Brain microvascular endothelial cell (primary cell): Measurements from ENCODE around the gene RNF133.
"Not testable (repeated sequence)": the region's sequence is repeated elsewhere in the genome, so short reads cannot be mapped to it uniquely, and the experiment has no call there.

Experiments
- DNase-seq: peaks from one replicate; pipeline ENCODE4 v3.0.0-alpha.2; 2020
- H3K27ac ChIP-seq: fragments of 250-450 bp; sonication (Bioruptor Pico); 2 replicates; pipeline ENCODE4 v1.5.1; 2020; ENCODE audit warnings: mild to moderate bottlenecking, moderate library complexity
- H3K27me3 ChIP-seq: fragments of 250-450 bp; sonication (Bioruptor Pico); replicated peaks from 2 replicates; pipeline ENCODE4 v1.5.1; 2020; ENCODE audit warnings: mild to moderate bottlenecking
- H3K36me3 ChIP-seq: fragments of 250-450 bp; sonication (Bioruptor Pico); replicated peaks from 2 replicates; pipeline ENCODE4 v1.5.1; 2020; ENCODE audit warnings: mild to moderate bottlenecking
- H3K4me3 ChIP-seq: 2 replicates; pipeline ENCODE4 v1.5.1; 2011; ENCODE audit warnings: low read depth, mild to moderate bottlenecking, control low read depth, low read length, moderate library complexity
- in situ Hi-C: cut with HindIII; loops from 2 replicates; pipeline ENCODE4 v1.10.0; 2017; ENCODE audit warnings: low sequenced_read_pairs, low pct_ligation_motif_present
- TF ChIP-seq, protein P1 (sequence below): IDR thresholded peaks from 2 replicates; pipeline ENCODE4 v1.5.1; 2011; ENCODE audit warnings: low read depth, mild to moderate bottlenecking, moderate library complexity, low read length, control low read depth, inconsistent platforms; ENCODE audit errors: missing control alignments

RNF133 gene

DNA sequence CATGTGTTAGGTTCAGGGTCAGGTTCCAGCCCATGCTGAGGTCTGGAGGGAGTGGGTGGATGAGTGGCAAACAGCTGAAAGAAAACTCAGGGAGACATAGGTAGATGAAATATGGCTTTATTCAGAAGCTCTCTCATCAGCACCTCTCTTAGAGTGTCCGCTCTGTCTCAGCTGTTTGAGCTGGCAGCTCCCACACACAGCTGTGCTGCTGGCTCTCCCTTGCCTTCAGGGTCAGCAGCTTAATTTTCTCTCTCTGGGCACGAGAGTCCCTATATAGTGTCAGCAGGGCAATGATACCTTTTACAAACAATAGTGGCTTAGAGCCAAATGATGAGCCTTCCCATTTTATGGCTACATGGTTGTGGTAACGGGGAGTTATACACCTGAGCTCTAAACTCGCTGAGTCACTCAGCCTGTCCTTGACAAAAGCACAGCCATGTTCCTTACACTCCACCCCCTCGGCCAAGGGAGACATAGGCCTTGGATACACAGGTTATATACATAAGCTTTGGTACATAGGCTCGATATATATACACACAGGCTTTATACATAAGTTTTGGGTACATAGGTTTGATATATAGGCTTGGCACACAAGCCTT, 10.4 kb downstream of the RNF133 start:
- Histone ChIP-seq H3K36me3 (no peaks in the 10 kb centered on the region), H3K4me3 (no peak overlapping the region), H3K27ac (no peak overlapping the region), H3K27me3 (no peaks in the 10 kb centered on the region)
- no peak for DNase-seq
- in situ Hi-C loops: no loop called here
- TF ChIP-seq, protein P1, sequence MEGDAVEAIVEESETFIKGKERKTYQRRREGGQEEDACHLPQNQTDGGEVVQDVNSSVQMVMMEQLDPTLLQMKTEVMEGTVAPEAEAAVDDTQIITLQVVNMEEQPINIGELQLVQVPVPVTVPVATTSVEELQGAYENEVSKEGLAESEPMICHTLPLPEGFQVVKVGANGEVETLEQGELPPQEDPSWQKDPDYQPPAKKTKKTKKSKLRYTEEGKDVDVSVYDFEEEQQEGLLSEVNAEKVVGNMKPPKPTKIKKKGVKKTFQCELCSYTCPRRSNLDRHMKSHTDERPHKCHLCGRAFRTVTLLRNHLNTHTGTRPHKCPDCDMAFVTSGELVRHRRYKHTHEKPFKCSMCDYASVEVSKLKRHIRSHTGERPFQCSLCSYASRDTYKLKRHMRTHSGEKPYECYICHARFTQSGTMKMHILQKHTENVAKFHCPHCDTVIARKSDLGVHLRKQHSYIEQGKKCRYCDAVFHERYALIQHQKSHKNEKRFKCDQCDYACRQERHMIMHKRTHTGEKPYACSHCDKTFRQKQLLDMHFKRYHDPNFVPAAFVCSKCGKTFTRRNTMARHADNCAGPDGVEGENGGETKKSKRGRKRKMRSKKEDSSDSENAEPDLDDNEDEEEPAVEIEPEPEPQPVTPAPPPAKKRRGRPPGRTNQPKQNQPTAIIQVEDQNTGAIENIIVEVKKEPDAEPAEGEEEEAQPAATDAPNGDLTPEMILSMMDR: no peak

DNA sequence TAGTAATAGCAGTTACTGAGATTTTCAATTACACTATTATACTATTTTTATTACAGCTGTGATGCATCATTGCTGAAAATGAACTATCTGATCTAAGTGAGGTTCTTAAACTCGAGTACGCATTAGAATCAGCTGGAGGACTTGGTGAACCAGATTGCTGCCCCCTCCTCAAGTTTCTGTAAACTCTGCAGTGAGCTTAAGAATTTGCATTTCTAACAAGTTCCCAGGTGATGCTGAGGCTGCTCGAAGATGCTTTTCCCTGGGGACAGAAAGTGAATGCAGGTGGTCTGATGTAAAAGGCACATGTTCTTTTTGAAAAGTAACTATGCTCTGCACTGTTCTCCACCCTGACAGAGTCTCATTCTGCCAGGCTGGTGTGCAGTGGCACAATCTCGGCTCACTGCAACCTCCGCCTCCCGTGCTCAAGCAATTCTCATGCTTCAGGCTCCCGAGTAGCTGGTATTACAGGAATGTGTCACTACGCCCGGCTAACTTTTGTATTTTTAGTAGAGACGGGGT, 12.5 kb downstream of the RNF133 start:
- H3K27ac ChIP-seq: no peak overlapping the region
- H3K36me3 ChIP-seq: no peaks in the 10 kb centered on the region
- no peaks in the 10 kb centered on the region for H3K27me3 ChIP-seq
- TF ChIP-seq, protein P1: no peak
- in situ Hi-C loops: no loop called here
- no peak overlapping the region for H3K4me3 ChIP-seq
- no peak for DNase-seq

DNA sequence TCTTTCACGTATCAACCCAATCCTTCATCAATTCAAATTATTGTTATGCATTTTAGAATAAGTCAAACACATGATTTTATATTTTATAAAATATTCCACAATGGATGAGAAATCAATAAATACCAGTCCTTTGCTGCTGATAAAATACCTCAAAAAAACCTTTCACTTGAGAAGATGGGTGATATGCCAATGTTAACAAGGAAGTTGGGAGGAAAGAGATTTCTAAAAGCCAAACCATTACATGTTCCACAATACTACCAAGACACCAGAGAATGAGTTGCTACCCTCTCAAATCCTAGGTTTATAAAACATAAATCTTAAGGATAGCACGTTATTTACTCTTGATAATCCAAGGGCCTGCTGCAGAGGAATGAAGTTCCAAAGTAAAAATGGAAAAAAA, 14.4 kb downstream of the RNF133 start:
- TF ChIP-seq, protein P1: no peak

DNA sequence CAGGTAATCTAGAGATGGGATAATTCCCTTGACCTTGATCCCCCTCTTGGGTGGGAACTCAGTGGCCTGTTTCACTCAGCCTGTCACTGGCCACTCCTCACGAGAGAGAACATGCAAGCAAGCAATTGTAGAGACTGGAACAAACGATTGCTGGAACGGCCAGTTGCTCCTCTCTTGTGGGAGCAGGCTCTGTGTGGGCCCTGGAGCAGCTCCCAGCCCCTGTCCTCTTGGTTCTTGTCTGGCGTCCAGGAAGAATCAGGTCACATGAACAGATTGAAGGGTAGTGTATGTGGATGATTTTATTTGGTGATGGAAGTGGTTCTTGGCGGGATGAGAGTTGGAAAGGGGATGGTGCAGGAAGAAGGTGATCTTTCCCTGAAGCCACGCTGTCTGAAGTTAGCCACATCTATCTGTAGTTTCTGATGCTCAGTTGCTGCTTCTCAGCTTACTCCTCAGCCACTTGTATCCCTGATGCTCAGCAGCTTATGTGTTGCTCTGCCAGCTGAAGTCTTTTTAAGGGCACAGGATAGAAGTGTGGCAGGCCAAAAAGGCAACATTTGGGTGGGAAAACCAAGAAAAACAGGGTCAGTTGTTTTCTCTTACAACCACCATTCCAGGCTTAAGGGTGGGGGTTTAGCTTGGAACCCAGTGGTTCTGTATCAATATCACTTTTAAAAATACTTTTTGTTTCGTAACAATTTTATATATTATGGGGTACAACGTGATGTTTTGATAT, 15.9 kb downstream of the RNF133 start:
- no peak overlapping the region for H3K4me3 ChIP-seq
- H3K36me3 ChIP-seq: no peaks in the 10 kb centered on the region
- in situ Hi-C loops: no loop called here
- DNase-seq: no peak
- no peak overlapping the region for H3K27ac ChIP-seq
- no peaks in the 10 kb centered on the region for H3K27me3 ChIP-seq
- TF ChIP-seq, protein P1: no peak

More for the DNA sequence above, 14.4 kb downstream of the RNF133 start:
- Histone ChIP-seq H3K27me3 (no peaks in the 10 kb centered on the region), H3K36me3 (no peaks in the 10 kb centered on the region), H3K4me3 (no peak overlapping the region), H3K27ac (no peak overlapping the region)
- no peak for DNase-seq
- in situ Hi-C loops: no loop called here

DNA sequence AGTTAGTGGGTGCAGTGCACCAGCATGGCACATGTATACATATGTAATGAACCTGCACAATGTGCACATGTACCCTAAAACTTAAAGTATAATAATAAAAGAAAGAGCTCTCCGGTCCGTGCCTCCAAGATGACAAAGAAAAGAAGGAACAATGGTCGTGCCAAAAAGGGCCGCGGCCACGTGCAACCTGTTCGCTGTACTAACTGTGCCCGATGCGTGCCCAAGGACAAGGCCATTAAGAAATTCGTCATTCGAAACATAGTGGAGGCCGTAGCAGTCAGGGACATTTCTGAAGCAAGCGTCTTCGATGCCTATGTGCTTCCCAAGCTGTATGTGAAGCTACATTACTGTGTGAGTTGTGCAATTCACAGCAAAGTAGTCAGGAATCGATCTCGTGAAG, 17.7 kb downstream of the RNF133 start:
- H3K27me3 ChIP-seq, H3K36me3 ChIP-seq, H3K27ac ChIP-seq, H3K4me3 ChIP-seq, in situ Hi-C loops, DNase-seq: not testable (repeated sequence)

DNA sequence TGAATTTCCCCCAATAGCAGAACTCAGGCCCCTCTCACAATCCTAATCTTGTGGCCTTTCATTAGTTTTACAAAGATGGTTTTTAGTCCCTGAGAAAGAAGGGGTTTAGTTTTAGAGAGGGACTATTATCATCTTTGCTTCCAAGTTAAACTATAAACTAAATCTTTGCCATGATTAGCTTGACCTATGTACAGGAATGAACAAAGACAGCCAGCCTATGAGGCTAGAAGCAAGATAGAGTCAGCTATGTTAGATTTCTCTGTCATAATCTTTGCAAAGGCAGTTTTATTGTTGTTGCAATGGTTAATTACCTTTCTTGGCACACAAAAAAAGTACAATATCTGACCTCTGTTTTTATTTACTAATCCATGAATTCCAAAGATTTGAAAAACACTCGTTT, 19.1 kb downstream of the RNF133 start:
- Histone ChIP-seq H3K27me3 (no peaks in the 10 kb centered on the region), H3K27ac (no peak overlapping the region), H3K36me3 (no peaks in the 10 kb centered on the region), H3K4me3 (no peak overlapping the region)
- TF ChIP-seq, protein P1: no peak
- no peak for DNase-seq
- in situ Hi-C loops: no loop called here

DNA sequence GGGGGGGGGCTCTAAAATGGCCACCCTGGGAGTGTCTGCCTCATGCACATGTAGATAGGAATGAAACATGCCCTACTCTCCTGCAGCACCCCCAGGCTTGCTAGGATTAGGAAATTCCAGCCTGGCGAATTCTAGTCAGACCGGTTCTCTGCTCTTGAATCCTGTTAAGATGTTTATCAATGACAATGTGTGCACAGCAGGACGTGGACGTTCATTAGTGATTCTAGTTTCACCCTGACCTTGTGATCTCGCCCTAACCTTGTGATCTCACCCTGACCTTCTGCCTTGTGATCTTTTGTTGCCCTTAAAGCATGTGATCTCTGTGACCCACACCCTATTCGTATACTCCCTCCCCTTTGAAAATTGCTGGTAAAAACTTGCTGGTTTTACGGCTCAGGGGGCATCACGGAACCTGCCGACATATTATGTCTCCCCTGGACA, 19.6 kb downstream of the RNF133 start:
- H3K4me3 ChIP-seq, H3K36me3 ChIP-seq, H3K27ac ChIP-seq, DNase-seq, in situ Hi-C loops, H3K27me3 ChIP-seq: not testable (repeated sequence)
